Mesenchymal stem cell (in vitro differentiated cells and primary cell): ENCODE data around the gene RNF26.

Experiments used
- DNase-seq: peaks from one replicate; pipeline ENCODE4 v3.0.0-alpha.2; 2013
- H2AFZ ChIP-seq: one replicate; pipeline ENCODE4 v1.6.1; 2013; ENCODE audit warnings: low read depth, mild to moderate bottlenecking, control low read depth, inconsistent platforms, low read length, moderate library complexity
- H2AK5ac ChIP-seq: 2 replicates; pipeline ENCODE4 v1.6.1; 2013; ENCODE audit warnings: low read length, moderate library complexity, mild to moderate bottlenecking, inconsistent platforms; ENCODE audit not compliant: severe bottlenecking
- H2BK120ac ChIP-seq: one replicate; pipeline ENCODE4 v1.6.1; 2013; ENCODE audit warnings: low read depth, mild to moderate bottlenecking, inconsistent platforms, low read length, moderate library complexity
- H2BK12ac ChIP-seq, 2 experiments: one replicate each; pipeline ENCODE4 v1.6.1; 2013; ENCODE audit warnings: inconsistent platforms in 2 of 2, low read length in 2 of 2, mild to moderate bottlenecking in 2 of 2, moderate library complexity in 2 of 2, control low read depth in 1 of 2
- H2BK15ac ChIP-seq: one replicate; pipeline ENCODE4 v1.6.1; 2013; ENCODE audit warnings: mild to moderate bottlenecking, low read depth, inconsistent platforms; ENCODE audit not compliant: poor library complexity, severe bottlenecking
- H2BK5ac ChIP-seq: 2 replicates; pipeline ENCODE4 v1.6.1; 2013; ENCODE audit warnings: low read depth, mild to moderate bottlenecking, low read length, control low read depth, inconsistent platforms; ENCODE audit not compliant: poor library complexity, severe bottlenecking
- H3K14ac ChIP-seq, 2 experiments: one replicate each; pipeline ENCODE4 v1.6.1; 2013; ENCODE audit warnings: inconsistent platforms in 2 of 2, low read length in 2 of 2, control low read depth in 1 of 2, mild to moderate bottlenecking in 1 of 2, moderate library complexity in 1 of 2
- H3K18ac ChIP-seq, 2 experiments: one replicate each; pipeline ENCODE4 v1.6.1; 2013; ENCODE audit warnings: inconsistent platforms in 2 of 2, low read length in 2 of 2, control low read depth in 1 of 2, low read depth in 1 of 2, mild to moderate bottlenecking in 1 of 2
- H3K23ac ChIP-seq, 2 experiments: one replicate each; pipeline ENCODE4 v1.6.1; 2013; ENCODE audit warnings: inconsistent platforms in 2 of 2, low read length in 2 of 2, mild to moderate bottlenecking in 2 of 2, moderate library complexity in 2 of 2, control low read depth in 1 of 2
- H3K27ac ChIP-seq: 2 replicates; pipeline ENCODE4 v1.5.1; 2013; ENCODE audit warnings: mild to moderate bottlenecking, moderate library complexity, low read length, control low read depth, inconsistent platforms; ENCODE audit not compliant: poor library complexity, severe bottlenecking
- H3K27me3 ChIP-seq, 2 experiments: 2 replicates each; pipeline versions ENCODE4 v1.6.1 to v1.7.0; 2013; ENCODE audit warnings: low read length in 2 of 2, mild to moderate bottlenecking in 2 of 2, moderate library complexity in 2 of 2, control low read depth in 1 of 2, inconsistent platforms in 1 of 2; ENCODE audit not compliant: control insufficient read depth in 1 of 2, insufficient read depth in 1 of 2
- H3K36me3 ChIP-seq, 2 experiments: 2 replicates each; pipeline versions ENCODE4 v1.6.1 to v1.7.0; 2013; ENCODE audit warnings: low read length in 2 of 2, control low read depth in 1 of 2, inconsistent platforms in 1 of 2, low read depth in 1 of 2, mild to moderate bottlenecking in 1 of 2; ENCODE audit not compliant: insufficient read depth in 2 of 2, control insufficient read depth in 1 of 2
- H3K4ac ChIP-seq, 2 experiments: one replicate each; pipeline ENCODE4 v1.6.1; 2013; ENCODE audit warnings: inconsistent platforms in 2 of 2, low read length in 2 of 2, mild to moderate bottlenecking in 2 of 2, moderate library complexity in 2 of 2, control low read depth in 1 of 2, low read depth in 1 of 2
- H3K4me1 ChIP-seq: 2 replicates; pipeline ENCODE4 v1.6.1; 2013; ENCODE audit warnings: low read depth, low read length, control low read depth; ENCODE audit not compliant: control insufficient read depth, insufficient read depth
- H3K4me2 ChIP-seq: 2 replicates; pipeline ENCODE4 v1.6.1; 2013; ENCODE audit warnings: low read length, mild to moderate bottlenecking, inconsistent platforms; ENCODE audit not compliant: poor library complexity, severe bottlenecking
- H3K4me3 ChIP-seq, 2 experiments: 2 replicates each; pipeline versions ENCODE4 v1.5.1 to v1.7.0; 2013; ENCODE audit warnings: low read length in 2 of 2, mild to moderate bottlenecking in 2 of 2, control low read depth in 1 of 2, low read depth in 1 of 2; ENCODE audit not compliant: insufficient read depth in 1 of 2
- H3K79me1 ChIP-seq: replicated peaks from 2 replicates; pipeline ENCODE4 v1.6.1; 2013; ENCODE audit warnings: mild to moderate bottlenecking, control low read depth, low read length, inconsistent platforms; ENCODE audit not compliant: poor library complexity, severe bottlenecking
- H3K9ac ChIP-seq: 2 replicates; pipeline ENCODE4 v1.7.0; 2013; ENCODE audit warnings: mild to moderate bottlenecking, low read length, moderate library complexity
- H3K9me3 ChIP-seq: 2 replicates; pipeline ENCODE4 v1.7.0; 2013; ENCODE audit warnings: mild to moderate bottlenecking, low read length; ENCODE audit not compliant: control insufficient read depth
- H4K8ac ChIP-seq: one replicate; pipeline ENCODE4 v1.6.1; 2013; ENCODE audit warnings: inconsistent platforms, mild to moderate bottlenecking, low read length, moderate library complexity
- H4K91ac ChIP-seq: one replicate; pipeline ENCODE4 v1.6.1; 2013; ENCODE audit warnings: mild to moderate bottlenecking, low read length, inconsistent platforms
- WGBS: methylation state at CpG from one replicate; pipeline ENCODE4 v1.1.7; 2013; ENCODE audit warnings: mixed read lengths; 5-methylcytosine and 5-hydroxymethylcytosine counted together

The RNF26 gene

GRCh38 chr11:119299416-119299815 lies 34.9 kb upstream of the RNF26 start:
- H3K27me3 ChIP-seq, result no peaks in the 10 kb centered on the region
- H3K27ac ChIP-seq, result no peak overlapping the region
- no peak overlapping the region for H2BK15ac ChIP-seq
- H2BK120ac ChIP-seq, result no peak overlapping the region
- peaks cover 14% of the 10 kb centered on the region for H3K79me1 ChIP-seq
- no peak overlapping the region for H2BK12ac ChIP-seq
- no peaks in the 10 kb centered on the region for H3K4me1 ChIP-seq
- H2AK5ac ChIP-seq, result no peak overlapping the region
- no peak for DNase-seq
- H3K4me3 ChIP-seq, result no peak overlapping the region
- H2BK5ac ChIP-seq, result no peak overlapping the region
- H3K9ac ChIP-seq, result no peak overlapping the region
- WGBS, result 98% methylated on average over 8 of the region's 9 CpGs
- no peak overlapping the region for H4K91ac ChIP-seq
- H3K36me3 ChIP-seq, result peaks cover 28 to 80% of the 10 kb centered on the region in 2 experiments
- H4K8ac ChIP-seq, result no peak overlapping the region
- H3K9me3 ChIP-seq, result no peaks in the 10 kb centered on the region
- no peak overlapping the region for H2AFZ ChIP-seq
- H3K4me2 ChIP-seq, result no peak overlapping the region
- no peak overlapping the region for H3K18ac ChIP-seq
- H3K4ac ChIP-seq, result no peak overlapping the region
- H3K23ac ChIP-seq, result no peak overlapping the region
- H3K14ac ChIP-seq, result no peak overlapping the region

GRCh38 chr11:119300198-119300964 lies 33.9 kb upstream of the RNF26 start:
- H2BK12ac ChIP-seq, result no peak overlapping the region
- no peak overlapping the region for H3K9ac ChIP-seq
- 100% methylated on average over 1 of the region's 3 CpGs for WGBS
- no peak overlapping the region for H2BK5ac ChIP-seq
- no peak overlapping the region for H4K8ac ChIP-seq
- no peaks in the 10 kb centered on the region for H3K27me3 ChIP-seq
- no peak for DNase-seq
- no peak overlapping the region for H3K23ac ChIP-seq
- H3K36me3 ChIP-seq, result peaks cover 26 to 84% of the 10 kb centered on the region in 2 experiments
- no peak overlapping the region for H3K4me2 ChIP-seq
- H2BK15ac ChIP-seq, result no peak overlapping the region
- no peak overlapping the region for H3K4me3 ChIP-seq
- no peaks in the 10 kb centered on the region for H3K4me1 ChIP-seq
- no peak overlapping the region for H4K91ac ChIP-seq
- no peak overlapping the region for H2AFZ ChIP-seq
- no peaks in the 10 kb centered on the region for H3K9me3 ChIP-seq
- H3K79me1 ChIP-seq, result peaks cover 14% of the 10 kb centered on the region
- no peak overlapping the region for H2BK120ac ChIP-seq
- no peak overlapping the region for H2AK5ac ChIP-seq
- H3K14ac ChIP-seq, result no peak overlapping the region
- H3K27ac ChIP-seq, result no peak overlapping the region
- H3K18ac ChIP-seq, result no peak overlapping the region
- H3K4ac ChIP-seq, result no peak overlapping the region

- WGBS, result 90% methylated on average over 3 of the region's 5 CpGs
- no peak overlapping the region for H2BK120ac ChIP-seq
Observed at GRCh38 chr11:119303227-119303718, 31.1 kb upstream of the RNF26 start.

GRCh38 chr11:119305556-119306372 lies 28.6 kb upstream of the RNF26 start:
- Histone ChIP-seq H4K8ac (no peak overlapping the region), H3K4me1 (peaks cover 1% of the 10 kb centered on the region)
- 98% methylated on average over 6 of the region's 7 CpGs for WGBS

More at GRCh38 chr11:119303227-119303718, 31.1 kb upstream of the RNF26 start:
- no peak overlapping the region for H4K8ac ChIP-seq
- no peak overlapping the region for H3K18ac ChIP-seq
- H3K4me3 ChIP-seq, result no peak overlapping the region
- H2BK15ac ChIP-seq, result no peak overlapping the region
- H2AK5ac ChIP-seq, result no peak overlapping the region
- H3K4ac ChIP-seq, result no peak overlapping the region
- peaks cover 11% of the 10 kb centered on the region for H3K79me1 ChIP-seq
- no peak overlapping the region for H3K4me2 ChIP-seq
- H3K14ac ChIP-seq, result no peak overlapping the region
- no peak for DNase-seq
- H2BK12ac ChIP-seq, result no peak overlapping the region
- H2AFZ ChIP-seq, result no peak overlapping the region
- H3K23ac ChIP-seq, result no peak overlapping the region
- no peaks in the 10 kb centered on the region for H3K9me3 ChIP-seq
- H2BK5ac ChIP-seq, result no peak overlapping the region
- no peaks in the 10 kb centered on the region for H3K27me3 ChIP-seq
- peaks cover 34 to 71% of the 10 kb centered on the region in 2 experiments for H3K36me3 ChIP-seq
- H4K91ac ChIP-seq, result no peak overlapping the region
- H3K27ac ChIP-seq, result no peak overlapping the region
- H3K4me1 ChIP-seq, result no peaks in the 10 kb centered on the region
- no peak overlapping the region for H3K9ac ChIP-seq

More at GRCh38 chr11:119305556-119306372, 28.6 kb upstream of the RNF26 start:
- peak overlapping the region; percentile 67 for H3K9ac ChIP-seq
- no peak overlapping the region for H2AK5ac ChIP-seq
- no peak overlapping the region for H2BK120ac ChIP-seq
- no peak overlapping the region for H2BK12ac ChIP-seq
- no peak overlapping the region for H2BK15ac ChIP-seq
- H3K4me2 ChIP-seq, result no peak overlapping the region
- H2BK5ac ChIP-seq, result no peak overlapping the region
- H3K27ac ChIP-seq, result no peak overlapping the region
- H3K9me3 ChIP-seq, result no peaks in the 10 kb centered on the region
- peak overlapping the region in 1 of 2 experiments; percentile 68 for H3K4ac ChIP-seq
- no peak overlapping the region for H3K18ac ChIP-seq
- peak overlapping the region in 1 of 2 experiments; percentile 23 for H3K4me3 ChIP-seq
- peaks cover 6% of the 10 kb centered on the region for H3K79me1 ChIP-seq
- H3K23ac ChIP-seq, result no peak overlapping the region
- H4K91ac ChIP-seq, result no peak overlapping the region
- DNase-seq, result peak; percentile 20
- no peak overlapping the region for H3K14ac ChIP-seq
- no peaks in the 10 kb centered on the region for H3K27me3 ChIP-seq
- peaks cover 48 to 54% of the 10 kb centered on the region in 2 experiments for H3K36me3 ChIP-seq
- no peak overlapping the region for H2AFZ ChIP-seq
